Measurements from ENCODE around the gene OPHN1. TPM values are rescaled to one million over a fixed set of nuclear protein-coding genes. Genes with fewer than 3 reads are reported as not detected.
"Not testable (repeated sequence)": the region's sequence is repeated elsewhere in the genome, so short reads cannot be mapped to it uniquely, and the experiment has no call there.

The OPHN1 gene
- total RNA-seq, 2 donors from 2014 or later, result 0.84 to 1.0 TPM

DNA sequence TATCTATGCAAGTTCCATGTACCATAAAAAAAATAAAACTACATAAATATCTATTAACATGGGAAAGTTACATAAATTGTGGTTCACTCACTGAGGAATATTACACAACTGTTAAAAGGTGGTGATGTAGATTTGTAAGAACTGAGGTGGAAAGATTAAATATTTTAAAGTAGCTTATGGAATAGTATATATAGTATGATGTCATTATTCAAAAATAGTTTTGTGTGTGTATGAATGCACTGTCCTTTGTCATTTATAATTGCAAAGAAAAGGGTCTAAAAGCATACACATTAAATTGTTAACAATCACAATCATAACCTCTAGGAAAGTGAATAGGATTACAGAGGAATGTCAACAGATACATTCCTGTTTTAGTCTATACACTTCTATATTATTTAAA is 355.9 kb downstream of the OPHN1 start:
- Mint-ChIP-seq H3K27ac (no peak overlapping the region), H3K4me3 (no peak overlapping the region), H3K36me3 (no peaks in the 10 kb centered on the region), H3K27me3 (peaks cover 0 to 19% of the 10 kb centered on the region in 2 donors), H3K9me3 (no peaks in the 10 kb centered on the region), H3K4me1 (ENCODE audit: low read depth in 2 of 2) (no peaks in the 10 kb centered on the region)
- ATAC-seq (no peak), DNase-seq (ENCODE audit: low spot score) (no peak)

GRCh38 chrX:68072041-68072440 is 361.3 kb downstream of the OPHN1 start:
- no peak for DNase-seq (ENCODE audit: low spot score)
- Mint-ChIP-seq H3K27me3 (peaks cover 0 to 11% of the 10 kb centered on the region in 2 donors), H3K36me3 (no peaks in the 10 kb centered on the region), H3K27ac (no peak overlapping the region), H3K4me1 (ENCODE audit: low read depth in 2 of 2) (no peaks in the 10 kb centered on the region), H3K9me3 (no peaks in the 10 kb centered on the region), H3K4me3 (no peak overlapping the region)
- ATAC-seq, result no peak

GRCh38 chrX:68070119-68070518 is 363.2 kb downstream of the OPHN1 start:
- not testable (repeated sequence) for DNase-seq (ENCODE audit: low spot score); H3K27ac Mint-ChIP-seq; H3K36me3 Mint-ChIP-seq; H3K9me3 Mint-ChIP-seq; H3K4me1 Mint-ChIP-seq (ENCODE audit: low read depth in 2 of 2); H3K4me3 Mint-ChIP-seq; ATAC-seq
- peaks cover 0 to 13% of the 10 kb centered on the region in 2 donors for H3K27me3 Mint-ChIP-seq

DNA sequence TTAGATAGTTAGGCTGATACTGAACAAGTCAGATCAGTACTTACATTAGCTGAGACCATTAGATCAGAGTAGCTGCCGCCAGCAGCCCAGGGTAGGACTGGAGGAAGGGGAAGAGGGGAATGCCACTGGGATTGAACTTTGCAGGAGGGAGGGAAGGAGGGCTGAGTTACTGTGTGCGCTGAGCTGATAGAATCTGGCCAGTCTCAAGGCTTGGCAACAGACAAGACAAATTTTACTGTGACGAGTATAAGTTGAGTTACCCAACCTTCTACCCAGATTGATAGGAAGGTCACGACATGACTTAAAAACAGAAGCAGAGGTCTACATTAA is 372.1 kb downstream of the OPHN1 start:
- H3K9me3 Mint-ChIP-seq, result no peaks in the 10 kb centered on the region
- no peaks in the 10 kb centered on the region for H3K4me1 Mint-ChIP-seq (ENCODE audit: low read depth in 2 of 2)
- ATAC-seq (no peak), DNase-seq (ENCODE audit: low spot score) (no peak)
- H3K27me3 Mint-ChIP-seq, result peaks cover 0 to 7% of the 10 kb centered on the region in 2 donors
- no peak overlapping the region for H3K27ac Mint-ChIP-seq
- H3K36me3 Mint-ChIP-seq, result no peaks in the 10 kb centered on the region
- no peak overlapping the region for H3K4me3 Mint-ChIP-seq

DNA sequence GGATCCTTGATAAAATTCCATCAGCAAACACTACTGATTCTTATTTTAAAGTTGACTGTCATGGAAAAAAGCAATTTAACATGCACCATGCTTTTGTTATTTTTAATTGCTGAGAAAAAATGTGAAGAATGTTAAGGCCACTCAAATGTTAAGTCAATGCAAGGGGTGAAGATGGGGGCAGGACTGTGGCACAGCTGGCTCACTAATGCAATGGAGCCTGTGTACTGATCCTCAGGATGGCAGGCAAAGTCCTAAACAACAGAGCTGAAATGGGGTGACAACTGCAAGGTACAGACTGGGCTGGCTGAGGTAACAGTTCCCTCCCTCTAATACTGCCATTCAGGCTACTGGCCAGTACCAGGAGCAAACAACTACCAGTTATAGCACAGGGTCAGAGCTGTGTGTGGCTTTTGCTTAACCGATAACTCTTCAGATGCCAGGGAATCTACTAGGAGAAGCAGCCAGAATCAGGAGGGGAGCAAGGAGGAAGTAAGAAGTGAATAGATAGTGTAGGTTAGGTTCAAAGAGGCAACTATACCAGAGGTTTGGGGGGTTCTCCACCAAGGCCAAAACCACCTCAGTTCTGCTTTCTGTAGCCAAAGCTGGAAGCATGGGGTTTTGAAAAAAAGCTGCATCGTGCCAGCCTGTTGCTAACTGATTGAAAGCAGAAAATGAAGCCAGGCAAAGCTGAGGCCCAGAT is 372.6 kb downstream of the OPHN1 start:
- Mint-ChIP-seq H3K9me3 (no peaks in the 10 kb centered on the region), H3K4me3 (no peak overlapping the region), H3K4me1 (ENCODE audit: low read depth in 2 of 2) (no peaks in the 10 kb centered on the region), H3K27me3 (peaks cover 0 to 5% of the 10 kb centered on the region in 2 donors), H3K36me3 (no peaks in the 10 kb centered on the region), H3K27ac (no peak overlapping the region)
- ATAC-seq, result peak in 1 of 2 donors; percentile 24
- no peak for DNase-seq (ENCODE audit: low spot score)

GRCh38 chrX:68059469-68059868 is 373.8 kb downstream of the OPHN1 start:
- Mint-ChIP-seq H3K27ac (no peak overlapping the region), H3K27me3 (peaks cover 0 to 5% of the 10 kb centered on the region in 2 donors), H3K4me1 (ENCODE audit: low read depth in 2 of 2) (no peaks in the 10 kb centered on the region), H3K36me3 (no peaks in the 10 kb centered on the region), H3K4me3 (no peak overlapping the region), H3K9me3 (no peaks in the 10 kb centered on the region)
- ATAC-seq (no peak), DNase-seq (ENCODE audit: low spot score) (no peak)

DNA sequence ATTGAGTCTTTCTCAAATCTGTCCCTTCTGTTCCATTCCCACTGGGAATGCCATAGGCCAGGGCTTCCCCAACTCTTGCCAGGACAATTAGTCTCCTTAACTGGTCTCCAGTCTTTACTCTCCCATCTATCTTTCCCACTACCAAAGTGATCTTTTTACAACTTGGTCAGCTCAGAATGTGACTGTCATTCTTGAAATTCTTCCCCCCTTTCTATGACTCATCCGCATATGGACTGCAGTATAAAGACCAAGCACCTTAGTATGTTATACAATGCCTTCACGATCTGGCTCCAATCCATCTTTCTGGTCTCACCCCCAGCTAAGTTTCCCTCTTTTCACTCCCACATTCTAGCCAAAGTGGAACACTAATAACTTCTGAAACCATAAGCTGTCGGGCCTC is 383.8 kb downstream of the OPHN1 start:
- H3K4me3 Mint-ChIP-seq, result no peak overlapping the region
- no peaks in the 10 kb centered on the region for H3K4me1 Mint-ChIP-seq (ENCODE audit: low read depth in 2 of 2)
- DNase-seq (ENCODE audit: low spot score), result no peak
- no peaks in the 10 kb centered on the region for H3K9me3 Mint-ChIP-seq
- H3K27me3 Mint-ChIP-seq, result peaks cover 0 to 6% of the 10 kb centered on the region in 2 donors
- H3K27ac Mint-ChIP-seq, result no peak overlapping the region
- no peaks in the 10 kb centered on the region for H3K36me3 Mint-ChIP-seq
- no peak for ATAC-seq

DNA sequence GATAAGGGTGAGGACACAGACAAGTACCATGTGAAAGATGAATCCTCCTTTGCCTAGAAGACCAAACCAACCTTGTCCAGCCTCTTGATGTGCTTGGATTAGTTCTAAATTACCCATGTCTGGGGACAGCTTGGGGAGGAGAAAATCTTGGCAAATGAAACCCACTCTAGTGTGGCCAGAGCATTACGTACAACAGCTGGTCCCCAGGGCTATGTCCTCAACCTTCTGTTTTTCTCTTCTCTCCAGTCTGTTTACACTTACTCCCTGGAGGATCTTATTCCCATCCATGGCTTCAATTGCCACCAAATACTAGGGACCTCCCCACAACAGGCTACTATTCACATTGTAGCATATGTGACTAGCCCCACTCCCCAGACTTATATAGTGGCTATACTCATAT is 384.5 kb downstream of the OPHN1 start:
- H3K27me3 Mint-ChIP-seq, result peaks cover 0 to 6% of the 10 kb centered on the region in 2 donors
- ATAC-seq (no peak), DNase-seq (ENCODE audit: low spot score) (no peak)
- no peak overlapping the region for H3K4me3 Mint-ChIP-seq
- H3K36me3 Mint-ChIP-seq, result no peaks in the 10 kb centered on the region
- H3K4me1 Mint-ChIP-seq (ENCODE audit: low read depth in 2 of 2), result no peaks in the 10 kb centered on the region
- H3K27ac Mint-ChIP-seq, result no peak overlapping the region
- no peaks in the 10 kb centered on the region for H3K9me3 Mint-ChIP-seq

DNA sequence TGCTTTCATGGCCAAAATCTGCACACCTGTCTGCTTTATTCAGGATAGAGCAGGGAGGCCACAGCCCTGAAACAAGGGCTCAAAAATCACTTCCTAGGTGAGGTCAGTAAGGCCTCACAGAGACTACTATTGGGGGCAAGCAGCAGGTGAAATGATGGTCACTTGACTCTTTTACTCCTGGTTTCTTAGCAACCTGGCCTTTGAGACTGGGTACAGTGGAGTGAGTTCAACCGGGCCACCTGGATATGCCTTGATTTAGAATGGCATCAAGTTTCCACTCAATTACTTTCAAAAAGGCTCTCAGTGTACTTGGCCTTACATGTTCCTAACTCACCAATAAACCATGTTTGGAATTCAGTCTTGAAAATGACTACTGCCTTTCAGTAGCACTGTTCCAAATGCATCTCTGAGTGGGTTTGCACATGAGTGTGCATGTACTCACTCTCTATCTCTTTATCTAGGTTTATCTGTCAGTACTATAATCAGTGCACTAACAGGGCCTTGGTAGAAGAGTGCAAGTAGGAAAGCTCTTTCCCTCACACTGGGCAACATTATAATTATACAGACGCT is 388.2 kb downstream of the OPHN1 start:
- H3K36me3 Mint-ChIP-seq, result no peaks in the 10 kb centered on the region
- ATAC-seq (no peak), DNase-seq (ENCODE audit: low spot score) (no peak)
- H3K27ac Mint-ChIP-seq, result no peak overlapping the region
- no peaks in the 10 kb centered on the region for H3K9me3 Mint-ChIP-seq
- H3K27me3 Mint-ChIP-seq, result no peaks in the 10 kb centered on the region
- H3K4me3 Mint-ChIP-seq, result no peak overlapping the region
- no peaks in the 10 kb centered on the region for H3K4me1 Mint-ChIP-seq (ENCODE audit: low read depth in 2 of 2)

DNA sequence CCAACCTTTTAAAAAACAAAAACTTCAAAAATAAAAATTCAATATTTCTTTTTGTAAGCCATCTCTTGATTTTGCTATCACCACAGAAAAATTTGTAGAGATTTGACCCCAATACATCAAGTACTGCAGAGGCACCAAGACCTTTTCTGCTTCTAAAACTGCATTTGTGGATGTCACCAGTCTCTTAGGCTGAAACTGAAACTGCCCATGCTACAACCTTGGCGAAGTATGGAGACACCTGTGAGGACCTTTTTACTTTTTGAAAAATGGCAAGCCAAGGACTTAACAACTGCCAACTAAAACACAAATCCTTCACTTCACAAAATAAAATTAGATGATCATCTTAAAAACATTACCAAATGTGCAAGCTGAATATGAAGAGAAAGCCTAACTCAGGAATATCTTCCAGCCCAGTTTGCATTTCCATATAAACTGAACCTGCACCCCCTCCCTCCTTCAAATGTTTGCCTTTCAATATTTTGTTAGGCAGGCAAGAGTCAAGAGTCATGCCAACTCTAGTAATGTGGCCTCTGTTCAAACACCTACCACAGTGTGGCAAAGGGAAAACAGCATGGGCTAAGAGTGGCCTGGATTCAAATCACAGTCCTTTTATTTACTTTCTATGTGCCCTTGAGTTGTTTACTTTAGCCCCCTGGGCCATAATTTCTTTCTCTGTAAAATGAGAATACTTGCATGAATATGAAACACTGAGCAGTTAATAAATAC is 389.4 kb downstream of the OPHN1 start:
- H3K4me1 Mint-ChIP-seq (ENCODE audit: low read depth in 2 of 2), result no peaks in the 10 kb centered on the region
- no peak overlapping the region for H3K4me3 Mint-ChIP-seq
- H3K36me3 Mint-ChIP-seq, result no peaks in the 10 kb centered on the region
- DNase-seq (ENCODE audit: low spot score), result no peak
- no peak overlapping the region for H3K27ac Mint-ChIP-seq
- peaks cover 0 to 2% of the 10 kb centered on the region in 2 donors for H3K27me3 Mint-ChIP-seq
- ATAC-seq, result no peak
- no peaks in the 10 kb centered on the region for H3K9me3 Mint-ChIP-seq

- ATAC-seq (no peak), DNase-seq (ENCODE audit: low spot score) (no peak)
- Mint-ChIP-seq H3K4me3 (no peak overlapping the region), H3K4me1 (ENCODE audit: low read depth in 2 of 2) (no peaks in the 10 kb centered on the region), H3K9me3 (no peaks in the 10 kb centered on the region), H3K27me3 (peaks cover 0 to 2% of the 10 kb centered on the region in 2 donors), H3K27ac (no peak overlapping the region), H3K36me3 (no peaks in the 10 kb centered on the region)
Observed at GRCh38 chrX:68041110-68041509, 392.2 kb downstream of the OPHN1 start.

DNA sequence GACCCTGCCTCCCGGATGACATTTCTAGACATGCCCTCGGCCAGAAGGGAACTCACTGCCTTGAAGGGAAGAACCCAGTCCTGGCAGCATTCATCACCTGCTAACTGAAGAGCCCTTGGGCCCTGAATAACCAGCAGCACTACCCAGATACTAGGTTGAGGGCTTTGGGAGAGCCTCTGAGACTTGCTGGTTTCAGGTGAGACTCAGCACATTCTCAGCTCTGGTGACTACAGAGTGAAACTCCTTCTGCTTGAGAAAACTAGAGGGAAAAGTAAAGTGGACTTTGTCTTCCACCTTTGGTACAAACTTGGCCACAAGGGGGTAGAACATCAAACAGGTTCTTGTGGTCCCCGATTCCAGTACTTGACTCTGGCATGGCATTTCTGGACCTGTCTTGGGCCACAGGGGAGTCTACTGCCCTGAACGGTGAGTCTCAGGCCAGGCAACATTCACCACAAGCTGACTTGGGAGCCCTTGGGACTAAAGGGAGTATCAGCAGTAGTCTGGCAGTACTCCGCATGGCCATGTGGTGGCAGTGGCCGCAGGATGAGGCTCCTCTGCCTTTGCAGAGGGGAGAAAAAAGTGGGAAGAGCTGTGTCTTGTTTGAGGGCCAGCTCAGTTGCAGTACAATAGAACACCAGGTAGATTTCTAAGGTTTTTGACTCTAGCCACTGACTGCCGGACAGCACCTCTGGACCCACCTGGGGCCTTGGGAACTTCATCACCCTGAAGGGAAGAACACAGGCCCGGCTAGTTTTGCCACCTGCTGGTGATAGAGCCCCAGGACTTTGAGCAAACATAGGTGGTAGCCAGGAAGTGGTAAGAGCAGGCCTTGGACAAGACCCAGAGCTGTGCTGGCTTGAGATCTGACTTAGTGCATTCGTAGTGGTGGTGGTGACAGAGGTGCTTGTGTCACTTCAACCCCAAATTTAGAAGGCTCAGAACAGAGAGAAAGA is 414.8 kb downstream of the OPHN1 start:
- no peaks in the 10 kb centered on the region for H3K9me3 Mint-ChIP-seq
- H3K36me3 Mint-ChIP-seq, result no peaks in the 10 kb centered on the region
- no peaks in the 10 kb centered on the region for H3K4me1 Mint-ChIP-seq (ENCODE audit: low read depth in 2 of 2)
- H3K4me3 Mint-ChIP-seq, result no peak overlapping the region
- no peak for DNase-seq (ENCODE audit: low spot score)
- ATAC-seq, result peak in 1 of 2 donors; percentile 50
- peaks cover 0 to 3% of the 10 kb centered on the region in 2 donors for H3K27me3 Mint-ChIP-seq
- H3K27ac Mint-ChIP-seq, result no peak overlapping the region

GRCh38 chrX:67998540-67998939 is 434.8 kb downstream of the OPHN1 start:
- no peak overlapping the region for H3K4me3 Mint-ChIP-seq
- H3K27ac Mint-ChIP-seq, result no peak overlapping the region
- peaks cover 0 to 3% of the 10 kb centered on the region in 2 donors for H3K27me3 Mint-ChIP-seq
- peaks cover 4% of the 10 kb centered on the region for H3K36me3 Mint-ChIP-seq
- no peaks in the 10 kb centered on the region for H3K4me1 Mint-ChIP-seq (ENCODE audit: low read depth in 2 of 2)
- no peak for ATAC-seq
- DNase-seq (ENCODE audit: low spot score), result no peak
- H3K9me3 Mint-ChIP-seq, result peaks cover 5% of the 10 kb centered on the region

Measured in natural killer cell treated with Interleukin-12 subunit alpha and Interleukin-12 subunit beta and Interleukin-15 and Interleukin-18, amount 100 ng/mL, for 72 hours (primary cell).